GM23248 (cell line): ENCODE data around the gene SLC16A3. TPM values are rescaled to one million over a fixed set of nuclear protein-coding genes. Genes with fewer than 3 reads are reported as not detected.
"Not testable (repeated sequence)": the region's sequence is repeated elsewhere in the genome, so short reads cannot be mapped to it uniquely, and the experiment has no call there.

Source experiments
- DNase-seq: peaks from one replicate; pipeline ENCODE4 v3.0.0-alpha.2; 2015
- H2AFZ ChIP-seq: fragments of 200-600 bp; sonication (generic); 2 replicates; pipeline ENCODE4 v1.6.1; 2016; ENCODE audit warnings: antibody characterized with exemption
- H3F3A ChIP-seq: fragments of 200-600 bp; sonication (generic); 2 replicates; pipeline ENCODE4 v1.6.1; 2016; ENCODE audit warnings: mild to moderate bottlenecking, antibody characterized with exemption, mixed run types; ENCODE audit not compliant: insufficient read depth
- H3K27ac ChIP-seq: fragments of 200-600 bp; sonication (generic); 2 replicates; pipeline ENCODE4 v1.5.1; 2016; ENCODE audit warnings: mild to moderate bottlenecking
- H3K27me3 ChIP-seq: fragments of 200-600 bp; sonication (generic); replicated peaks from 2 replicates; pipeline ENCODE4 v1.6.1; 2016; ENCODE audit warnings: mild to moderate bottlenecking; ENCODE audit not compliant: insufficient read depth
- H3K36me3 ChIP-seq: fragments of 200-600 bp; sonication (generic); 2 replicates; pipeline ENCODE4 v1.6.1; 2016; ENCODE audit warnings: low read depth, mild to moderate bottlenecking
- H3K4me1 ChIP-seq: fragments of 200-600 bp; sonication (generic); 2 replicates; pipeline ENCODE4 v1.6.1; 2016; ENCODE audit warnings: mild to moderate bottlenecking; ENCODE audit not compliant: insufficient read depth
- H3K4me2 ChIP-seq: fragments of 200-600 bp; sonication (generic); one replicate; pipeline ENCODE4 v1.6.1; 2016; ENCODE audit warnings: mild to moderate bottlenecking; ENCODE audit not compliant: unreplicated experiment
- H3K4me3 ChIP-seq: fragments of 200-600 bp; sonication (generic); 2 replicates; pipeline ENCODE4 v1.5.1; 2016; ENCODE audit warnings: mild to moderate bottlenecking
- H3K79me2 ChIP-seq: fragments of 200-600 bp; sonication (generic); 2 replicates; pipeline ENCODE4 v1.6.1; 2016; ENCODE audit warnings: mild to moderate bottlenecking; ENCODE audit not compliant: insufficient read depth
- H3K9ac ChIP-seq: fragments of 200-600 bp; sonication (generic); 2 replicates; pipeline ENCODE4 v1.6.1; 2016; ENCODE audit warnings: mild to moderate bottlenecking
- H3K9me2 ChIP-seq: fragments of 200-600 bp; sonication (generic); 2 replicates; pipeline ENCODE4 v1.6.1; 2016; ENCODE audit warnings: mixed run types, mild to moderate bottlenecking, moderate library complexity; ENCODE audit not compliant: insufficient read depth
- H3K9me3 ChIP-seq: fragments of 200-600 bp; sonication (generic); one replicate; pipeline ENCODE4 v1.6.1; 2017; ENCODE audit warnings: low read depth
- H4K20me1 ChIP-seq: fragments of 200-600 bp; sonication (generic); 2 replicates; pipeline ENCODE4 v1.6.0; 2016; ENCODE audit not compliant: insufficient read depth
- EZH2 ChIP-seq: fragments of 200-600 bp; sonication (generic); IDR thresholded peaks from 2 replicates; pipeline ENCODE4 v1.6.1; 2018; ENCODE audit warnings: antibody characterized with exemption, mild to moderate bottlenecking; ENCODE audit not compliant: insufficient read depth, poor library complexity, severe bottlenecking
- EZH2phosphoT487 ChIP-seq: fragments of 200-600 bp; sonication (generic); IDR thresholded peaks from 2 replicates; pipeline ENCODE4 v1.6.1; 2018; ENCODE audit warnings: antibody characterized with exemption, moderate library complexity, mild to moderate bottlenecking, low read depth; ENCODE audit not compliant: insufficient read depth
- WGBS, 2 experiments: methylation state at CpG; one replicate each; pipeline ENCODE4 v1.1.6; 2015 to 2017; ENCODE audit warnings: low lambda C conversion rate in 2 of 2, low coverage in 1 of 2; ENCODE audit errors: missing lambda C conversion rate in 2 of 2; 5-methylcytosine and 5-hydroxymethylcytosine counted together
- in situ Hi-C: fragments of 300-500 bp; cut with MboI; formaldehyde crosslinking; loops from 2 replicates; pipeline ENCODE4 v1.15.0; 2020
- polyA plus RNA-seq: library from polyadenylated mRNA; unstranded; fragments of >200 nt; fragmentation: Nextera tagmentation; extraction: Ambion mirVana; gene quantifications from 2 replicates; pipeline ENCODE4 v1.2.1, GENCODE V29; 2016
- total RNA-seq: library from RNA; depleted of rRNA; stranded (reverse); fragments of >200 nt; shearing (Covaris generic); gene quantifications from 2 replicates; pipeline ENCODE4 v1.2.3, GENCODE V29; 2014

The SLC16A3 gene
- total and polyA plus RNA-seq, 2 experiments from 2014 or later: 95.5 to 550 TPM

GRCh38 chr17:82202981-82203380, 25.9 kb upstream of the SLC16A3 start:
- peaks cover 7% of the 10 kb centered on the region for H3K79me2 ChIP-seq
- H3K27me3 ChIP-seq: no peaks in the 10 kb centered on the region
- no peaks in the 10 kb centered on the region for H3K9me3 ChIP-seq
- H3K9me2 ChIP-seq: no peaks in the 10 kb centered on the region
- H3K27ac ChIP-seq: no peak overlapping the region
- peaks cover 9% of the 10 kb centered on the region for H3F3A ChIP-seq
- no peak for DNase-seq
- H3K4me2 ChIP-seq: no peak overlapping the region
- no peak overlapping the region for H3K4me3 ChIP-seq
- no peak for TF ChIP-seq EZH2phosphoT487
- TF ChIP-seq EZH2: no peak
- H3K36me3 ChIP-seq: no peaks in the 10 kb centered on the region
- no peaks in the 10 kb centered on the region for H4K20me1 ChIP-seq
- in situ Hi-C loops: no loop called here
- peaks cover 15% of the 10 kb centered on the region for H3K4me1 ChIP-seq
- H3K9ac ChIP-seq: no peak overlapping the region
- 65 to 66% methylated on average over 10 of the region's 10 CpGs for WGBS, 2 experiments
- H2AFZ ChIP-seq: no peak overlapping the region

- Histone ChIP-seq H3K4me2 (no peak overlapping the region), H3K27me3 (no peaks in the 10 kb centered on the region), H3K27ac (no peak overlapping the region), H3K79me2 (peaks cover 7% of the 10 kb centered on the region), H3K4me3 (no peak overlapping the region), H3K4me1 (peaks cover 15% of the 10 kb centered on the region), H4K20me1 (no peaks in the 10 kb centered on the region), H3K36me3 (no peaks in the 10 kb centered on the region), H3F3A (peaks cover 9% of the 10 kb centered on the region), H3K9me2 (no peaks in the 10 kb centered on the region), H3K9me3 (no peaks in the 10 kb centered on the region), H3K9ac (no peak overlapping the region), H2AFZ (no peak overlapping the region)
- TF ChIP-seq EZH2: no peak
- no peak for TF ChIP-seq EZH2phosphoT487
- WGBS, 2 experiments: 88% methylated on average over 16 to 19 of the region's 19 CpGs
- in situ Hi-C loops: no loop called here
- no peak for DNase-seq
Observed at GRCh38 chr17:82203920-82204319, 24.9 kb upstream of the SLC16A3 start.

- DNase-seq: peak; percentile 95
- H3K9me2 ChIP-seq: no peaks in the 10 kb centered on the region
- WGBS, 2 experiments: 41 to 46% methylated on average over 25 of the region's 25 CpGs
- H4K20me1 ChIP-seq: no peaks in the 10 kb centered on the region
- no peaks in the 10 kb centered on the region for H3K9me3 ChIP-seq
- in situ Hi-C loops: no loop called here
- H3K4me2 ChIP-seq: no peak overlapping the region
- H3K36me3 ChIP-seq: no peaks in the 10 kb centered on the region
- H3K4me3 ChIP-seq: no peak overlapping the region
- TF ChIP-seq EZH2phosphoT487: no peak
- TF ChIP-seq EZH2: no peak
- H3F3A ChIP-seq: peaks cover 9% of the 10 kb centered on the region
- 0 out of 2 replicates have a peak overlapping the region, but pooled peaks have one; percentile 7 for H3K27ac ChIP-seq
- no peak overlapping the region for H2AFZ ChIP-seq
- H3K27me3 ChIP-seq: no peaks in the 10 kb centered on the region
- peaks cover 16% of the 10 kb centered on the region for H3K79me2 ChIP-seq
- no peak overlapping the region for H3K9ac ChIP-seq
- peaks cover 15% of the 10 kb centered on the region for H3K4me1 ChIP-seq
Observed at GRCh38 chr17:82204831-82205719, 23.8 kb upstream of the SLC16A3 start.

GRCh38 chr17:82205720-82206508, 22.9 kb upstream of the SLC16A3 start:
- in situ Hi-C loops: no loop called here

GRCh38 chr17:82210655-82211054, 18.2 kb upstream of the SLC16A3 start:
- H3K36me3 ChIP-seq, DNase-seq, H3K27ac ChIP-seq, H3K9ac ChIP-seq, H4K20me1 ChIP-seq, H3K4me3 ChIP-seq, H3K9me3 ChIP-seq, H3K4me2 ChIP-seq, H3K27me3 ChIP-seq, H3K9me2 ChIP-seq, H2AFZ ChIP-seq, in situ Hi-C loops: not testable (repeated sequence)
- peaks cover 18% of the 10 kb centered on the region for H3K4me1 ChIP-seq
- H3F3A ChIP-seq: peaks cover 10% of the 10 kb centered on the region; the same call in 1 of the 2 replicates
- H3K79me2 ChIP-seq: peaks cover 29% of the 10 kb centered on the region
- 98% methylated on average over 9 to 11 of the region's 11 CpGs for WGBS, 2 experiments

More at GRCh38 chr17:82205720-82206508, 22.9 kb upstream of the SLC16A3 start:
- H3K79me2 ChIP-seq: peaks cover 23% of the 10 kb centered on the region
- peak overlapping the region; percentile 21 for H3K27ac ChIP-seq
- H3K4me2 ChIP-seq: no peak overlapping the region
- H3K27me3 ChIP-seq: no peaks in the 10 kb centered on the region
- H2AFZ ChIP-seq: peak overlapping the region; percentile 82
- no peaks in the 10 kb centered on the region for H3K36me3 ChIP-seq
- H3F3A ChIP-seq: peaks cover 9% of the 10 kb centered on the region
- DNase-seq: peak; percentile 92
- H3K9me3 ChIP-seq: no peaks in the 10 kb centered on the region
- H3K9ac ChIP-seq: peak overlapping the region; percentile 58
- no peaks in the 10 kb centered on the region for H4K20me1 ChIP-seq
- H3K4me1 ChIP-seq: peaks cover 15% of the 10 kb centered on the region
- H3K4me3 ChIP-seq: no peak overlapping the region; the same call in 1 of the 2 replicates
- TF ChIP-seq EZH2phosphoT487 (no peak), EZH2 (no peak)
- H3K9me2 ChIP-seq: no peaks in the 10 kb centered on the region
- WGBS, 2 experiments: 16 to 17% methylated on average over 20 of the region's 21 CpGs
